NT2/D1 (cell line): Measurements from ENCODE around the gene LRP2BP.

ENCODE experiments used
- SUZ12 ChIP-seq: IDR thresholded peaks from 2 replicates; pipeline ENCODE4 v1.6.1; 2011; ENCODE audit not compliant: insufficient read length, insufficient read depth; ENCODE audit errors: extremely low read depth
- YY1 ChIP-seq: IDR thresholded peaks from 2 replicates; pipeline ENCODE4 v1.6.1; 2011; ENCODE audit not compliant: insufficient read length, insufficient read depth
- ZNF274 ChIP-seq: IDR thresholded peaks from 2 replicates; pipeline ENCODE4 v1.6.1; 2011; ENCODE audit warnings: mild to moderate bottlenecking, low read depth, low read length

- TF ChIP-seq SUZ12 (no peak), ZNF274 (no peak), YY1 (no peak)
Measured at GRCh38 chr4:185395238-185395955, at the start of gene LRP2BP.
